GM12891 (cell line): Measurements from ENCODE around the gene CPT1A.

Source experiments
- DNase-seq: peaks from one replicate; pipeline ENCODE4 v3.0.0; 2011; ENCODE audit warnings: low spot score; ENCODE audit not compliant: insufficient read length
- FAIRE-seq: peaks from 2 replicates; lab custom pipeline; 2011; peaks lifted over from hg19 to GRCh38; lab: Jason Lieb, UNC
- PAX5 ChIP-seq: IDR thresholded peaks from 2 replicates; pipeline ENCODE4 v1.6.1; 2011; ENCODE audit warnings: low read length, moderate library complexity, mild to moderate bottlenecking; ENCODE audit not compliant: insufficient read depth, severe bottlenecking
- POLR2A ChIP-seq: IDR thresholded peaks from 2 replicates; pipeline ENCODE4 v1.6.1; 2011; ENCODE audit warnings: low read depth, low read length, control low read depth
- POLR2AphosphoS5 ChIP-seq: IDR thresholded peaks from 2 replicates; pipeline ENCODE4 v1.6.1; 2011; ENCODE audit warnings: low read depth, low read length, control low read depth
- POU2F2 ChIP-seq: IDR thresholded peaks from 2 replicates; pipeline ENCODE4 v1.6.1; 2011; ENCODE audit warnings: low read depth, mild to moderate bottlenecking, control low read depth, low read length, moderate library complexity
- SPI1 ChIP-seq: IDR thresholded peaks from 2 replicates; pipeline ENCODE4 v1.6.1; 2011; ENCODE audit warnings: low read depth, low read length, control low read depth
- TAF1 ChIP-seq: IDR thresholded peaks from 2 replicates; pipeline ENCODE4 v1.6.1; 2011; ENCODE audit warnings: low read depth, low read length, control low read depth

The CPT1A gene

DNA sequence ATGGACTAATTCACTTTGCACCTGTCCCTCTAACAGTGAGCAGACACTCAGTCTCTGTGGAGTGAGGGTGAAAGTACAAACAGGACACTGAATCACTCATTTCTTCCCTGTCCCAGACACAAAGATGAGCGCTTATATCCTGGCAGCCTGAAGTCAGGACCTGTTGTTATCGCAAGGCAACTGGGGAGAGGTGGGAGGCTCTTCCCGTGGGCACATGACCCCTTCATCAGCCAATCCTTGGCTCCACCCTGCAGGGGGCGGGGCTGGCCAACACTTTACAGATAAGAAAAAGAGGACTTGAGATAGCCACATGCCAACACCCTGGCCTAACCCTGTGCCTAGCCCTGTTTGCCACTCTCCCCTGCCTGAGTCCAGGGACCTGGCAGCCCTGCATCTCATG lies 60.9 kb downstream of the CPT1A start:
- DNase-seq (no peak), FAIRE-seq (no peak)
- no peak for TF ChIP-seq SPI1

DNA sequence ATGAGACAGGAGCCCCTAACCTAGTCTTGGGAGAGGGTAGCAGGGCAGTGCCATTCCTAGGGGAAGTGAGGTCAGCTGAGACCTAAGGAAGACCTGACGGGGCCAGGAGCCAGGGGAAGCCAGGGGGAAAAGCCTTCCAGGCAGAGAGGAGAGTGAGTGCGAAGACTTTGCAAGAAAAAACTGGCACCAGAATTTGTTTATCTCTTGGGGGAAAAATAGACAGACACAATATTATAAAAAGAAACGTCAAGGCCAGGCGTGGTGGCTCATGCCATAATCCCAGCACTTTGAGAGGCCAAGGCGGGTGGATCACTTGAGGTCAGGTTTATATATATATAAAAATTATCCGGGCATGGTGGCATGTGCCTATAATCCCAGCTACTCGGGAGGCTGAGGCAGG lies 63.5 kb downstream of the CPT1A start:
- no peak for TF ChIP-seq POU2F2
- TF ChIP-seq POLR2A = no peak
- no peak for TF ChIP-seq PAX5
- no peak for TF ChIP-seq POLR2AphosphoS5
- no peak for TF ChIP-seq SPI1
- no peak for TF ChIP-seq TAF1
- no peak for FAIRE-seq
- no peak for DNase-seq

- no peak for FAIRE-seq
- no peak for DNase-seq
- TF ChIP-seq TAF1 (no peak), POLR2AphosphoS5 (no peak), POU2F2 (no peak), PAX5 (no peak), POLR2A (no peak), SPI1 (no peak)
Measured at GRCh38 chr11:68776442-68777235, 65.1 kb downstream of the CPT1A start.

GRCh38 chr11:68775951-68776388 lies 65.7 kb downstream of the CPT1A start:
- FAIRE-seq = no peak
- TF ChIP-seq POU2F2 (no peak), POLR2A (no peak), TAF1 (no peak), SPI1 (no peak), PAX5 (no peak), POLR2AphosphoS5 (no peak)
- DNase-seq = no peak

GRCh38 chr11:68774194-68774585 lies 67.5 kb downstream of the CPT1A start:
- TF ChIP-seq POU2F2 (no peak), POLR2A (no peak)
- DNase-seq (no peak), FAIRE-seq (no peak)

- no peak for DNase-seq
- TF ChIP-seq POU2F2 = no peak
- TF ChIP-seq PAX5 = no peak
- TF ChIP-seq POLR2AphosphoS5 = no peak
- no peak for TF ChIP-seq TAF1
- TF ChIP-seq POLR2A = no peak
- TF ChIP-seq SPI1 = no peak
- no peak for FAIRE-seq
Measured at GRCh38 chr11:68773521-68774193, 68.1 kb downstream of the CPT1A start.

- FAIRE-seq (no peak), DNase-seq (no peak)
- no peak for TF ChIP-seq SPI1
- no peak for TF ChIP-seq PAX5
- no peak for TF ChIP-seq POU2F2
- TF ChIP-seq POLR2AphosphoS5 = no peak
- no peak for TF ChIP-seq POLR2A
- no peak for TF ChIP-seq TAF1
Measured at GRCh38 chr11:68772936-68773335, 68.8 kb downstream of the CPT1A start.

DNA sequence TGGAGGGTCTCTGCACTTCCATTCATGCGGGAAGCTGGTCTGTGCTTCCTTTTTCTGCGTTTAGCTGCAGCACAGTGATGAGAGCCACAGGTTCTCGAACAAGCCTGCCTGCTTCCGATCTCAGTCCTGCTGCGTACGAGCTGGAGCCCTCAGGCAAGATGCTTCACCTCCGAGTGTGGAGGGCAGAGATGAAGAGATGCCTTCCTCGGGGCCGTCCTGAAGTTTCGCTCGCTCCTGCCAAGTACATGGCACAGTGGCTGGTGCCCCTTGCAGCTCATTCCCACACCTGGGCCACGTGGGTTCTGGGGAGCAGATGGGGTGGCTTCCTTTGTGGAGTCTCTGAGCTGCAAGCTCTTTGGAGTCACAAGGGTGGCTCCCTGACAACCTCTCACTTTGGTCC lies 70.9 kb downstream of the CPT1A start:
- FAIRE-seq = no peak
- no peak for DNase-seq
- TF ChIP-seq PAX5 (no peak), TAF1 (no peak), POU2F2 (no peak), POLR2AphosphoS5 (no peak), POLR2A (no peak), SPI1 (no peak)

- TF ChIP-seq SPI1 (no peak), POLR2A (no peak), POU2F2 (no peak), POLR2AphosphoS5 (no peak), TAF1 (no peak), PAX5 (no peak)
- DNase-seq = no peak
- no peak for FAIRE-seq
Measured at GRCh38 chr11:68767672-68768071, 74.0 kb downstream of the CPT1A start.

DNA sequence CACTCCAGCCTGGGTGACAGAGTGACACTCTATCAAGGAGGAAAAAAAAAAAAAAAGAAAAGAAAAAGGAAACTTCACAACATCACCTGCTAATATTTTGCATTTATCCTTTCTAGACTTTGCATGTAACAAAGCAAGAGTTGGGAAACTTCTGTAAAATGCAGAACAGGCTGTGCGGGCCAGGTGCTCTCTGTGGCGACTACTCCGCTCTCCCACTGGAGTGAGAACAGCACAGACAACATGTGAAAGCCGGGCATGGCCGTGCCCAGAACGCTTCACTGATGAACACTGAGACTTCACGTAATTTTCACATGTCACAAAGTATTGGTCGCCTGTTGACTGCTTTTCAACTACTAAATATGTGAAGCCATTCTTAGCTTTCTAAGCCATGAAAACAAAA lies 74.9 kb downstream of the CPT1A start:
- FAIRE-seq (no peak), DNase-seq (no peak)
- TF ChIP-seq POU2F2 (no peak), PAX5 (no peak), POLR2AphosphoS5 (no peak), SPI1 (no peak), TAF1 (no peak), POLR2A (no peak)
